ENCODE data around the gene AP5S1.

The AP5S1 gene

DNA sequence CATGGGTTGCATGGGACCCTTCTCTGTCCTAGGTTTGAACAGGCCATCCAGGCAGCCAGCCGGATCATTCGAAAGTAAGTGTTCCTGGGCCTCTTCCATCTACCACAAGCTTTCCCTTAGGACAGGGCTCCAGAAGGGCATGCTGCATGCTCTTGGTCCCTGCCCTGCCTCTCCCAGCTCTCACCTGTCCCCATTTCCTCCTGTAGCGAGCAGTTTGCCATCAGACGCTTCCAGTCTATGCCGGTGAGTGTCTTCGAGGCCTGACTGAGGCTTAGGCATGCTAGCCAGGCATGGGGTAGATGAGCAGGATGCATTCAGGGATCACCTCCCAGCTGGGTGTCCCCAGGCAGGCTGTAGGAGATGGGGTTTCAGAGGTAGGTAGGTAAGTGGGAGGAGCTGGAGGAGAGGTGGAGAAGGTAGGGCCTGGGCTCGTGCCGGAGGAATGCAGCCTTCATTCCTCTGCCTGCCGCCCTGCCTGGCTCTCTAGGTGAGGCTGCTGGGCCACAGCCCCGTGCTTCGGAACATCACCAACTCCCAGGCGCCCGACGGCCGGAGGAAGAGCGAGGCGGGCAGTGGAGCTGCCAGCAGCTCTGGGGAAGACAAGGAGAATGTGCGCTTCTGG is 20.0 kb upstream of the AP5S1 start:
- H3K27ac ChIP-seq = no peak overlapping the region
- TF ChIP-seq, protein P1, sequence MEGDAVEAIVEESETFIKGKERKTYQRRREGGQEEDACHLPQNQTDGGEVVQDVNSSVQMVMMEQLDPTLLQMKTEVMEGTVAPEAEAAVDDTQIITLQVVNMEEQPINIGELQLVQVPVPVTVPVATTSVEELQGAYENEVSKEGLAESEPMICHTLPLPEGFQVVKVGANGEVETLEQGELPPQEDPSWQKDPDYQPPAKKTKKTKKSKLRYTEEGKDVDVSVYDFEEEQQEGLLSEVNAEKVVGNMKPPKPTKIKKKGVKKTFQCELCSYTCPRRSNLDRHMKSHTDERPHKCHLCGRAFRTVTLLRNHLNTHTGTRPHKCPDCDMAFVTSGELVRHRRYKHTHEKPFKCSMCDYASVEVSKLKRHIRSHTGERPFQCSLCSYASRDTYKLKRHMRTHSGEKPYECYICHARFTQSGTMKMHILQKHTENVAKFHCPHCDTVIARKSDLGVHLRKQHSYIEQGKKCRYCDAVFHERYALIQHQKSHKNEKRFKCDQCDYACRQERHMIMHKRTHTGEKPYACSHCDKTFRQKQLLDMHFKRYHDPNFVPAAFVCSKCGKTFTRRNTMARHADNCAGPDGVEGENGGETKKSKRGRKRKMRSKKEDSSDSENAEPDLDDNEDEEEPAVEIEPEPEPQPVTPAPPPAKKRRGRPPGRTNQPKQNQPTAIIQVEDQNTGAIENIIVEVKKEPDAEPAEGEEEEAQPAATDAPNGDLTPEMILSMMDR (conservative IDR thresholded peaks at IDR 0.05) = no peak

DNA sequence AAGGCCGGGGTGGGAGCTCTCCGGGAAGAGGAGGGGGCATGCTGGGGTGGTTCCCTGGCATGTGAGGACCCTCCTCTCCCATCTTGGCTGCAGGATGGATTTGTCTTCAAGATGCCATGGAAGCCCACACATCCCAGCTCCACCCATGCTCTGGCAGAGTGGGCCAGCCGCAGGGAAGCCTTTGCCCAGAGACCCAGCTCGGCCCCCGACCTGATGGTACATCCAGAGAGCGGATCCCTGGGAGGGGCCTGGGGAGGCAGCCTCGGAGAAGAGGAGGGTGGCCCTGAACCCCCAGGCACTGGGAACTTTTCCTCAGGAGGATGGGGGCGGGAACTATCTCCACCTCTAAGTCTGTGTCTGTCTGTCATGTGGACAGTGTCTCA is 19.5 kb upstream of the AP5S1 start:
- TF ChIP-seq, protein P1 (conservative IDR thresholded peaks at IDR 0.05) = no peak
- H3K27ac ChIP-seq = no peak overlapping the region

DNA sequence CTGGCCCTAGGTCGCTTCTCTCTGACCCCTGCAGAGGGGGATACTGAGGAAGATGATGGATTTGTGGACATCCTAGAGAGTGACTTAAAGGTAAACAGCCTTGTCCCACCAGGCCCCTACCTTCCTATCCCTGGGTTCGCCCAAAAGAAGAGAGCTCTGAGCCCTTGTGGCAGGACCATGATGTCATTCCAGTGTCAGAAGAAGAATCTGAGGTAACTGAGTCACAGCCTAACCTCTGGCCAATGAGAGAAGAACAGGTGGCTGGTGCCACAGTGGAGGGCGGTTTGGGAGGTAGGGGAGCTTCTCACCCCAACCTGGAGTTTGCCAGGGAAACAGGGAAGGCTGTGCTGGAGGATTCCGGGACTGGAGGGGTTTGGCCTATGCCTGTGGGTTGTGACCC is 19.0 kb upstream of the AP5S1 start:
- TF ChIP-seq, protein P1 (conservative IDR thresholded peaks at IDR 0.05) = no peak
- no peak overlapping the region for H3K27ac ChIP-seq

DNA sequence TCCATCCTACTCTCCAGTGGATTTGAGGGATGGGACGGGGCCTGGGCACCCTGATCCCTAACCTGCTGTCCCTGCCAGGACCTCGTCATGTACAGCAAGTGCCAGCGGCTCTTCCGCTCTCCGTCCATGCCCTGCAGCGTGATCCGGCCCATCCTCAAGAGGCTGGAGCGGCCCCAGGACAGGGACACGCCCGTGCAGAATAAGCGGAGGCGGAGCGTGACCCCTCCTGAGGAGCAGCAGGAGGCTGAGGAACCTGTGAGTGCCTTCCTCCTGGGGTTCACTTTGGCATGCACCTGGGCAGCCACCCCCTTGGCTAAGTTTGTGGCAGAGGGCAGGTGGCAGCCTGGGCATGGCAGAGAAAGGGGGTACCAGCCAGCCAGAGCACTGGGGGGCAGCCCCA is 18.5 kb upstream of the AP5S1 start:
- TF ChIP-seq, protein P1 (conservative IDR thresholded peaks at IDR 0.05) = no peak
- H3K27ac ChIP-seq = no peak overlapping the region

DNA sequence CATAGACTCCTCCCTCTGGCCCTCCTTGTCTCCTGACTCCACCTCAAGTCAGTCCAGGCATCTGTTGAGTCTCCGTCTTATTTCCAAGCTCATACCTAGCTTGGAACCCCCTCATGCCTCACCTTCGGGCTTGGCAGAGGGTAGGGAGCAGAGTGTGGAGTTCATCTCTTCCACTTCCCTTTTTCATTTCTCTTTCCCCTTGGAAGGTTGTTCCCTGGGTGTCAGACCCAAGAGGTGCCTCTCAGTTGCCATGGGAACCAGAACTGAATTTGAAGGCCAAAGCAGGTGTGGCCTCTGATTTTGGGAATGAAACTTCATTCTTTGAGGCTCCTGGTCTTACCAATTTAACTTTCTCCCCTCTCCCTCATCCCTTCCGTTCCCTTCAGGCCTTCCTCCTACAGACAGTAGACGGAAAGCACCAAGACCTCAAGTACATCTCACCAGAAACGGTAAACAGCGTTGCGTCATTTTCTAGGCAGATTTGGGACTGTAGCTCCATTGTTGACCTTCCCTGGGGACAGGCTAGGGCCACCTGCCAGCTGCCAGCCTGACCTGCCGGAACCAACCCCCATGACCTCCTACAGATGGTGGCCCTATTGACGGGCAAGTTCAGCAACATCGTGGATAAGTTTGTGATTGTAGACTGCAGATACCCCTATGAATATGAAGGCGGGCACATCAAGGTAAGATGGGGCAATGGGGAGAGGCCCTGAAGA is 17.7 kb upstream of the AP5S1 start:
- no peak overlapping the region for H3K27ac ChIP-seq
- TF ChIP-seq, protein P1 (conservative IDR thresholded peaks at IDR 0.05) = no peak

DNA sequence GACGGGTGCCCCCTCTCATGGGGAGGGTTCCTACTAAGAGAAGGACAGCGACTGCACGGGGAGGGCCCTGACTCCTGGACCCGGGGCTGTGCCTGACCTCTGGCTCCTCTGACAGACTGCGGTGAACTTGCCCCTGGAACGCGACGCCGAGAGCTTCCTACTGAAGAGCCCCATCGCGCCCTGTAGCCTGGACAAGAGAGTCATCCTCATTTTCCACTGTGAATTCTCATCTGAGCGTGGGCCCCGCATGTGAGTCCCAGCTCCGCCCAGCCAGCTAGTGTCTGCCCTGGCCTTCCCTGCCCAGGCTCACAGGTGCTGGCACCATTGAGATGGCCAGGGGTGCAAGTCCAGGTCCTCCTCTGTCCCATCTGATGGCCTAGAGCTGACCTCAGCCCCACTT is 17.1 kb upstream of the AP5S1 start:
- TF ChIP-seq, protein P1 (conservative IDR thresholded peaks at IDR 0.05) = no peak
- H3K27ac ChIP-seq = no peak overlapping the region

DNA sequence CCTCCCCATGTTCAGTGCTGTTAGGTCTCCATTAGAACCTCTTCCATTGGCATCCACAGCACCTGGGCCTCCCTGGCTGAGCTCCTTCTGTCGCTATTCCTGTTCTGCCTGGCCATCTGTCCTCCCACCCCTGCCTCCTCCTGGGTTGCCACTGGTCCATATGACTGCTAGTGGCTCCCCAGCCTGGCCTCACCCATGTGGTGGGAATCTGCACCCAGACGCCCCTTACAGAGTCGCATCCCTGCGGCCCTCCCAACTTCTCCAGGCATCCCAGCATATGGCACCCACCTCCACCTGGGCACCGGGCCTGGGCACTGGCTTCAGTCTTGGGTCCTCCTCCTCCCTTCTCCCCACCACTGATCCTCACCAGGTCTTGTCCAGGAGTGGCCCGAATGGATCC is 16.5 kb upstream of the AP5S1 start:
- H3K27ac ChIP-seq = no peak overlapping the region
- TF ChIP-seq, protein P1 (conservative IDR thresholded peaks at IDR 0.05) = no peak
